ENCODE results near the gene YAF2.

YAF2 gene, protein sequence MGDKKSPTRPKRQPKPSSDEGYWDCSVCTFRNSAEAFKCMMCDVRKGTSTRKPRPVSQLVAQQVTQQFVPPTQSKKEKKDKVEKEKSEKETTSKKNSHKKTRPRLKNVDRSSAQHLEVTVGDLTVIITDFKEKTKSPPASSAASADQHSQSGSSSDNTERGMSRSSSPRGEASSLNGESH

GRCh38 chr12:42238240-42239140 is at the start of gene YAF2:
YAF2 (minus strand) TSS chr12:42238248; CDS start chr12:42238180, 68 bp downstream.
- peak; percentile 82 to 88 for DNase-seq

GRCh38 chr12:42286741-42287140 is 48.7 kb upstream of the YAF2 start:
- DNase-seq: no peak

DNA sequence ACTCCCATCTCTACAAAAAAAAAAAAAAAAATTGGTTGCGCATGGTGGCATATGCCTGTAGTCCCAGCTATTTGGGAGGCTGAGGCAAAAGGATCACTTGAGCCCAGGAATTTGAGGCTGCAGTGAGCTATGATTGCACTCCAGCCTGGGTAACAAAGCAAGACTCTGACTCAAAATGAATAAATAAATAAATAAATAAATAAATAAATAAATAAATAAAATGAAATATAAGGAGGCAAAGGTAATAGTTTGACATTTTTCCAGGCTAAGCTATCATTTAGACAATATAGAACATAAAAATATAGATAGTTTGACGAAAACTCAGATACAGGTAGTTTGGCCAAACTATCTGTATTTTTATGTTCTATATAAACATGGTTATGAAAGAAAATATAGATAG is 47.4 kb upstream of the YAF2 start:
- no peak for DNase-seq

DNA sequence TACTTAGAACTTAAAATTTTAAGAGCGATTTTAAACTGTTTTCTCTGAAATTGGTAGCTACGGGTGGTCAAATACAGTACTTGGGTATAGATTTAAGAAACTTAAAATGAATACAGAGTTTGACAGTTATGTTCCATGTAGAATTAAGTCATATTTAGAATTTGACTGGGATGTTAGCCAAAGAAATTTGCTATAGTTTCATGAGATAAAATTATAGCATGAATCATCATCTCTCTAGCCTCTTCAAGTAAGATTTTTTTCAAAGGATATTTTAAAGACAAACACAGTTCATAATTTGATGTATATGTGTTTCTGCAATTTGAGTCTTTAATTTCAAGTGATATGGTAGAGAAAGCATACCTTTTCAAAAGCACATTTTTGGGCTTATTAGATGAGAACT is 46.8 kb upstream of the YAF2 start:
- no peak for DNase-seq

DNA sequence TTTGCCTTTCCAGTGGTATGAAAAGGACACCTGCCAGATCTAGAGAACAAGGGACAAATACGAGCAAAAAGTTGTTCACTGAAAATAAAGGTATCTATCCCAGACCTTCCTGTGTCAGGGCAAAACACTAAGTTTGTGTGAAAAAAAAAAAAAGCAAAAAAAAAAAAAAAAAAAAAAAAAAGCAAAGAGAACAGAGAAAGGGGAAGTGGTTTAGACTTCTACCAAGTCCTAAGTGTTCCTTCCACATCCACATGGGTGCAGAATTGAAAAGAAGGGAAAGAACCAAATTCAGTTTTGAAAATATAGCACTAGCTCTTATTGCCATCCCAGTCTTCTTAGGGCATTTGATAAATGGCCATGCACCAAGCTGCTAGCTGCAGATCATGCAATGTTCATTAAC is 46.1 kb upstream of the YAF2 start:
- DNase-seq: peak; percentile 28 to 29

GRCh38 chr12:42283739-42284138 is 45.7 kb upstream of the YAF2 start:
- peak in 1 of 2 donors; percentile 16 for DNase-seq

DNA sequence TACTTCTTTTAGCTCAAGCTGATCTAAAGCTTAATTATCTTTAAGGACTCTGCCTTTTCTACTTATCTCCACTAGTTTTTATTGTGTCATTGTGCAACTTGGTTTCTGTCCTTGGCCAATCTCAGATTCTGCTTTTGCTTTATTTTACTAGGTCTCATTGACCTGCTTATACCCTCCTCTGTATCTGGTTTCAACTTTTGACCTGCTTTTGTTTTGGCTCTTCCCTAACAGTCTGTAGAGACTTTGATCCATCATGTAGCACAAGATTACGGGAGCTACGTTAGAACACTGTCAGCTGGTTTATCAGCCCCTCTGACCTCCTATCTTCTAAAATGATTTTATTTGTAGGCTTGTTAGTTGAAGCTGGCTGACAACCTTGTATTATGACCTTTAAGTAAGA is 44.2 kb upstream of the YAF2 start:
- no peak for DNase-seq

GRCh38 chr12:42281844-42282243 is 43.8 kb upstream of the YAF2 start:
- DNase-seq: no peak

DNA sequence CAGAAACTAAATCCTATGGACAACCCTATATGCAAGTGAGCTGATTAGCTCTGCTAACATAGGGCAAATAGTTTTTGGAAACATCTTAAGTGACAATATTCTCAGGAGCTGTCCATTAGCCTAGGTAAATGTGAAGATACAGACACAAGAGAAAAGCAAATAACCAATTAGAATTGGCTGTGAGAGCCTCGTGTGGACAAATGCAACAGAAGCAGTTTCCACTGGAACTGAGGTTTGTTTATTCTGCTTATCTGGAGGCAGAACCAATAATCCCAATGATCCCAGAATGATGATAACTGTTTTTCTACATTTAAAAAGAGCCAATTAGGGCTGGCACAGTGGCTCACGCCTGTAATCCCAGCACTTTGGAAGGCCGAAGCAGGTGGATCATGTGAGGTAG is 43.2 kb upstream of the YAF2 start:
- DNase-seq: no peak

- no peak for DNase-seq
These were observed 40.1 kb upstream of the YAF2 start for GRCh38 chr12:42278128-42278510.

- no peak for DNase-seq
These were observed 39.5 kb upstream of the YAF2 start for GRCh38 chr12:42277396-42278127.

DNA sequence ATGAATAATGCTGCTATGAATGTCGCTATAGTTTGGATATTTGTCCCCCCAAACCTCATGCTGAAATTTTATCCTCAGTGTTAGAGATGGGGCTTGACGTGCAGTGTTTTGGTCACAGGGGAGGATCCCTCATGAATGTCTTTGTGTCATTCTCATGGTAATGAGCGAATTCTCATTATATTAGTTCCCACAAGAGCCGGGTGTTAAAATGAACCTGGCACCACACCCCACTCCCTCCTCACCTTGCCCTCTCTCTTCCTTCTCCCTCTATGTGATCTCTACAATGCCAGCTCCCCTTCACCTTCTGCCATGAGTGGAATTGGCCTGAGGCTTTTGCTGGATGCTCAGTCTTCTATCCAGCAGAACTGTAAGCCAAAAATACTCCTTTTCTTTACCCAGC is 37.5 kb upstream of the YAF2 start:
- DNase-seq: no peak

GRCh38 chr12:42273706-42274105 is 35.7 kb upstream of the YAF2 start:
- DNase-seq: no peak

- DNase-seq: no peak
These were observed 32.5 kb upstream of the YAF2 start for GRCh38 chr12:42270596-42270995.

GRCh38 chr12:42267413-42268190 is 29.6 kb upstream of the YAF2 start:
- DNase-seq: no peak

GRCh38 chr12:42266579-42267230 is 28.7 kb upstream of the YAF2 start:
- DNase-seq: no peak

- no peak for DNase-seq
These were observed 24.2 kb upstream of the YAF2 start for GRCh38 chr12:42262271-42262670.

DNA sequence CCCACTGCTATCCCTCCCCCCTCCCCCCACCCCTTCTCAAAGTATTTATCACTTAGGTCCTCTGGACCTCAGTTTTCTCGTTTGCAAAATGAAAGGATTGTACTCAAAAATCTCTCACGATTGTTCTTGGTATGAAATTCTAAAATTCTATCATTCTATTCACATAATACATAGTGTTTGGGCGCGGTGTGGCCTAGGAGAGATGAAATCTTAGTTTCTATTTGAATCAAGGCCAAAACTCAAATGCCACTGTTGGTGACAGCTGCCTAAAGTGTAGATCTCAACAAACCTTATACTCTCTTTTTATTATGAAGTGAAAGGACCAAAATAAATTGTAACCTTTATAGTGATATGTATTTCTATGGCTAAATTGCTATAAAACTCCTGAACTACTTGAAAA is 23.7 kb upstream of the YAF2 start:
- DNase-seq: no peak

DNA sequence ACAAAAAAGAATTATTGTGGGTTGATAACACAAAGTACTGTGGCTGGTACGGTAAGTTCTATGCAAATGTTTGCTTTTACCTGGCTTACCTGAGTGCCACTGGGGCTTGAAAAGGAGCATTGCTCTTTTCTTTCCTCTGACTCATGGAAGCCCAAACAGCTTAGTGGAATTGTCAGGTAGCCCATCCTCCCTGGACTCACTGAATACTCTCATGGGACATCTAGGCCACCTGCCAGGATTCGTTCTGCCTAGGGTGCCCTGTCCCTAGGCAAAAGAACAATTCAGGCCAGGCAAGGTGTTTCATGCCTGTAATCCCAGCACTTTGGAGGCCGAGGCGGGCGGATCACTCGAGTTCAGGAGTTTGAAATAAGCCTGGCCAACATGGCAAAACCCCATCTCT is 22.5 kb upstream of the YAF2 start:
- DNase-seq: no peak

DNA sequence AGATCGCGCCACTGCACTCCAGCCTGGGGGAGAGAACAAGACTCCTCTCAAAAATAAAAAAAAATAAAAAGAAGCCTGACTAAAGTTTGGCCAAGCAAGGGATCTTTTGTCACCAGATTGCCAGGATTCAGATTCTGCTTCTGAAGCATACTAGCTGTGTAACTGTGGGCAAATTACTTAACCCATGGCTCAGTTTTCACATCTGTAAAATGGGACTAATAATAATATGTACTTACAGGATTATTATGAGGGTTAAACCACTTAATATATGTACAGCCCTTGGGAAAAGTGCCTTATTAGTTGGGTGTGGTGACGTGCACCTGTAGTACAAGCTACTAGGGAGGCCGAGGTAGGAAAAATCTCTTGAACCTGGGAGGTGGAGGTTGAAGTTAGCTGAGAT is 21.7 kb upstream of the YAF2 start:
- DNase-seq: no peak

GRCh38 chr12:42255866-42256261 is 17.8 kb upstream of the YAF2 start:
- DNase-seq: no peak

GRCh38 chr12:42255221-42255865 is 17.3 kb upstream of the YAF2 start:
- peak in 1 of 2 donors; percentile 69 for DNase-seq
